ENCODE data around the gene HOOK1. TPM values are rescaled to one million over a fixed set of nuclear protein-coding genes. Genes with fewer than 3 reads are reported as not detected.

The HOOK1 gene
- total RNA-seq, 4 donors from 2014 or later: 0.40 to 2.0 (median 0.47) TPM; not detected in 1

DNA sequence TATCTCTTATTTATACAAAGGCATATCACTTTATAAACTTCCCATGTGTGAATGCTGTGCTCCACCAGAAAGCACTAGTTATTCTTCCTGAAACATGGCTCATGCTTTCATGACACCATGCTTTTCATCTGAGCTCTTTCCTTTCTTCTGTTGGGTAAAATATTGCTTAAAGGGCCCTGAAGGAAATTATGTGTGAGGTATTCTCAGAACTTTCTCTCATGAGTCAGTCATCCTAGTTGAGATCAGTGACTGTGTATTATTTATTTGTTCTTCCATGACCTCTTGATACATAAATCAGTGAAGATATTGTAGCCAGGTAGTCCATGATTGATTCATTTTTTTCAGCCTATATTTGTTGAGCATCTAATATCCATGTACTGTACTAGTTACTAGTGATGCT, 57.0 kb downstream of the HOOK1 start:
- no peaks in the 10 kb centered on the region for H3K4me1 ChIP-seq
- H3K9me3 ChIP-seq: peaks cover 0 to 5% (median 0%) of the 10 kb centered on the region in 3 donors
- H3K4me3 ChIP-seq: no peak overlapping the region
- H3K27me3 ChIP-seq: no peaks in the 10 kb centered on the region
- no peaks in the 10 kb centered on the region for H3K36me3 ChIP-seq
- TF ChIP-seq, protein P1, sequence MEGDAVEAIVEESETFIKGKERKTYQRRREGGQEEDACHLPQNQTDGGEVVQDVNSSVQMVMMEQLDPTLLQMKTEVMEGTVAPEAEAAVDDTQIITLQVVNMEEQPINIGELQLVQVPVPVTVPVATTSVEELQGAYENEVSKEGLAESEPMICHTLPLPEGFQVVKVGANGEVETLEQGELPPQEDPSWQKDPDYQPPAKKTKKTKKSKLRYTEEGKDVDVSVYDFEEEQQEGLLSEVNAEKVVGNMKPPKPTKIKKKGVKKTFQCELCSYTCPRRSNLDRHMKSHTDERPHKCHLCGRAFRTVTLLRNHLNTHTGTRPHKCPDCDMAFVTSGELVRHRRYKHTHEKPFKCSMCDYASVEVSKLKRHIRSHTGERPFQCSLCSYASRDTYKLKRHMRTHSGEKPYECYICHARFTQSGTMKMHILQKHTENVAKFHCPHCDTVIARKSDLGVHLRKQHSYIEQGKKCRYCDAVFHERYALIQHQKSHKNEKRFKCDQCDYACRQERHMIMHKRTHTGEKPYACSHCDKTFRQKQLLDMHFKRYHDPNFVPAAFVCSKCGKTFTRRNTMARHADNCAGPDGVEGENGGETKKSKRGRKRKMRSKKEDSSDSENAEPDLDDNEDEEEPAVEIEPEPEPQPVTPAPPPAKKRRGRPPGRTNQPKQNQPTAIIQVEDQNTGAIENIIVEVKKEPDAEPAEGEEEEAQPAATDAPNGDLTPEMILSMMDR (IDR thresholded peaks at IDR 0.05): no peak
- no peak for TF ChIP-seq POLR2AphosphoS5 (IDR thresholded peaks at IDR 0.05)
- TF ChIP-seq EP300 (IDR thresholded peaks at IDR 0.05): no peak
- TF ChIP-seq POLR2A (IDR thresholded peaks at IDR 0.05): no peak
- H3K27ac ChIP-seq: no peak overlapping the region
- ATAC-seq: no peak

DNA sequence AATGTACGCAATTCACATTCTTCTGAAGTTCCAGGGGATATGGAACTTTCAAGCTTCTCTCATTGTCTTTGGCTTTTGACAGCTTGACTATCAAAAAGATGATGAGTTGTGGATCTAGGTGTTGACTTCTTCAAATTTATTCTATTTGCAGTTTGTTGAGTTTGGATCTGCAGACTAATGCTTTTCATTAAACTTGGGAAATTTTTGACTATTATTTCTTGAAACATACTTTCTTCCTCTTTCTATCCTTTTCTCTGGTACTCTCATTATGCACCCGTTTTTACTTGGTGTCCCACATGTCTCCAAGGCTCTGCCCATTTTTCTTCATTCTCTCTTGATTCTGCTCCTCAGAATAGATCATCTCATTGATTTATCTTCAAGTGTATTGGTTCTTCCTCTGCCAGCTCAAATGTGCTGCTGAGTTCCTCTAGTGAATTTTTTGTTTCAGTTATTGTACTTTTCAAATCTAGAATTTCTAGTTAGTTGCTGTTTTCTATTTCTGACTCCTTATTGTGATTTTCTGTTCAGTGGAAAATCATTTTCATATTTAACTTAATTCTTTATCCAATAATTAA, 62.4 kb downstream of the HOOK1 start:
- Histone ChIP-seq H3K9me3 (peaks cover 0 to 18% (median 0%) of the 10 kb centered on the region in 3 donors), H3K4me1 (no peaks in the 10 kb centered on the region), H3K27ac (no peak overlapping the region), H3K27me3 (no peaks in the 10 kb centered on the region), H3K36me3 (no peaks in the 10 kb centered on the region), H3K4me3 (no peak overlapping the region)
- ATAC-seq: no peak
- TF ChIP-seq EP300 (IDR thresholded peaks at IDR 0.05): no peak
- TF ChIP-seq POLR2A (IDR thresholded peaks at IDR 0.05): no peak
- no peak for TF ChIP-seq POLR2AphosphoS5 (IDR thresholded peaks at IDR 0.05)
- TF ChIP-seq, protein P1 (IDR thresholded peaks at IDR 0.05): no peak
- WGBS, 2 donors (ENCODE audit: low coverage in 1 of 2): 100% methylated on average over 2 of the region's 2 CpGs

DNA sequence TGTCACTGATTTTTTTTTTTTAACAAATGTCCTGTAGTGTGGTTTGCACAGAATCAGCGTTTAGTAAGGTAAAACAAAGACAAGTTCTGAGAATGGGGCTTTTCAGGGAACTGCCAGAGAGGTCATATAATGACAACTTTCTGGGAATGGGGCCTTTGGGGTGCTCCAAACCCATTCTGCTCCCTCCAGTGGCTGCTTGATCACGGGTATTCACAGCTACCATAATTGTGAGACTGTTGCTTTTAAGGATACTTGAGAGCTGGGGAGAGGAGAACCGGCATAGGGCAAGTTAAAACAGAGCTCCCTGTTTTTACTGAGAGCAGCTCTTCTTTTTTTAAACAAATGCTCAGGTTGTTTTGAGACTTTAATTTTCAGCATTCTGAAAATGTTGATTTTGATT, 63.6 kb downstream of the HOOK1 start:
- no peak overlapping the region for H3K4me3 ChIP-seq
- WGBS, 2 donors (ENCODE audit: low coverage in 1 of 2): 70 to 100% methylated on average over 1 to 3 of the region's 3 CpGs
- H3K4me1 ChIP-seq: no peaks in the 10 kb centered on the region
- H3K27ac ChIP-seq: no peak overlapping the region
- no peaks in the 10 kb centered on the region for H3K36me3 ChIP-seq
- no peak for ATAC-seq
- H3K9me3 ChIP-seq: peaks cover 0 to 18% (median 0%) of the 10 kb centered on the region in 3 donors
- TF ChIP-seq EP300 (IDR thresholded peaks at IDR 0.05) (no peak), POLR2AphosphoS5 (IDR thresholded peaks at IDR 0.05) (no peak), POLR2A (IDR thresholded peaks at IDR 0.05) (no peak)
- TF ChIP-seq, protein P1 (IDR thresholded peaks at IDR 0.05): no peak
- H3K27me3 ChIP-seq: no peaks in the 10 kb centered on the region

DNA sequence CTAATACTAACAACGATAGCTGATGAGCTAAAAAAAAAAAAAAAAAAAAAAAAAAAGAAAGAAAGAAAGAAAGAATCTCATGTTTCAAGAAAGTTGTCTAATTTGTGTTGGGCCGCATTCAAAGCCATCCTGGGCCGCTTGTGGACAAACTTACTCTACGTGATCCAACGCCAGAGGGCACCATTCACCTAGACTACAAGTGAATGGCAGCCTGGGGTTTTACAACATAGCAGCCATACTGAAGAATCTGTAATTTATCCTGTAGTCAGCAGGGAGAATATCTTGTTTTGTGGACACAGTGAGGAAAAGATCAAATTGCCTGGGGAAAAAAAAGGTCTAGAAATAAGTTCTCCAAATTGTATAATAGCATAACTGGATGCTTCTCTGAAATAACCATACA, 64.8 kb downstream of the HOOK1 start:
- Histone ChIP-seq H3K27me3 (no peaks in the 10 kb centered on the region), H3K36me3 (no peaks in the 10 kb centered on the region), H3K4me3 (no peak overlapping the region), H3K4me1 (no peaks in the 10 kb centered on the region), H3K27ac (no peak overlapping the region), H3K9me3 (peaks cover 0 to 18% (median 0%) of the 10 kb centered on the region in 3 donors)
- TF ChIP-seq POLR2A (IDR thresholded peaks at IDR 0.05): no peak
- no peak for TF ChIP-seq POLR2AphosphoS5 (IDR thresholded peaks at IDR 0.05)
- TF ChIP-seq, protein P1 (IDR thresholded peaks at IDR 0.05): peak in 3 of 4 experiments; percentile 45 to 51 (median 48)
- TF ChIP-seq EP300 (IDR thresholded peaks at IDR 0.05): no peak
- ATAC-seq: no peak
- WGBS, 2 donors (ENCODE audit: low coverage in 1 of 2): 34 to 39% methylated on average over 4 to 5 of the region's 5 CpGs

DNA sequence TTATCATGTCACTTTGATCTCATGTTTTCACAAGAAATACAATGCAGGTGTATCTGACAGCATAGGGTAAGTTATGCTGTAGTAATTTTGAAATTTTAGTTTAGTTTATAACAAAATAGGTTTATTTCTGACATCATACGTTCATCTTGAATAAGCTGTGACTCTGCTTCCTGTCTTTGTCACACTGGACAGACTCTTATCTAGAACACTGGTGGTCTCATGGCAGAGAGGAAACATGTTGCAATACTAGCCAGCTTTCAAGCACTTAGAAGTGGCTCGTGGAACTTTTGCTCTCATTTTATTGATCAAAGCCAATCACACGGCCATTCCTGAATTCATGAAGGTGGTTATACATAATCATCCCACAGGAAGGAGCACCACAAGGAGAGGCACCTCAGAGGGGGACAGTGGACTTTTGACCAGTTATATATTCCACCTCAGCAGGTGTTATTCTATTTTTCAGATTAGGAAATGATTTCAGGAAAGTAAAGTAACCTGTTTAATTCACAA, 65.3 kb downstream of the HOOK1 start:
- Histone ChIP-seq H3K4me1 (no peaks in the 10 kb centered on the region), H3K27me3 (no peaks in the 10 kb centered on the region), H3K27ac (no peak overlapping the region), H3K36me3 (no peaks in the 10 kb centered on the region), H3K9me3 (peaks cover 0 to 18% (median 0%) of the 10 kb centered on the region in 3 donors), H3K4me3 (no peak overlapping the region)
- WGBS, 2 donors (ENCODE audit: low coverage in 1 of 2): 69% methylated on average over 2 to 3 of the region's 3 CpGs
- TF ChIP-seq, protein P1 (IDR thresholded peaks at IDR 0.05): no peak
- TF ChIP-seq POLR2AphosphoS5 (IDR thresholded peaks at IDR 0.05) (no peak), POLR2A (IDR thresholded peaks at IDR 0.05) (no peak), EP300 (IDR thresholded peaks at IDR 0.05) (no peak)
- no peak for ATAC-seq

Data from gastroesophageal sphincter (tissue), 4 donors.